K562 (cell line): Measurements from ENCODE around the gene HOXB3.

Source experiments
- NR2C1 ChIP-seq, 2 experiments: fragments of 450-650 bp; IDR thresholded peaks; 2 replicates each; pipeline ENCODE4 v1.6.1; 2017; ENCODE audit warnings: mild to moderate bottlenecking in 2 of 2, antibody characterized with exemption in 1 of 2, inconsistent platforms in 1 of 2, missing compliant biosample characterization in 1 of 2, missing genetic modification characterization in 1 of 2
- POLR2A ChIP-seq: fragments of 450-650 bp; conservative IDR thresholded peaks from 2 replicates; pipeline ENCODE4 v1.6.1; 2016
- RBFOX2 ChIP-seq: fragments of 200-400 bp; formaldehyde crosslinking; IDR thresholded peaks from 2 replicates; pipeline ENCODE4 v1.6.1; 2017; ENCODE audit warnings: low read depth, mild to moderate bottlenecking, low read length, moderate library complexity
- RFX5 ChIP-seq: IDR thresholded peaks from 2 replicates; pipeline ENCODE4 v1.6.1; 2011; ENCODE audit warnings: low read depth, mild to moderate bottlenecking, improper control_type of control experiment, low read length
- YBX1 ChIP-seq: fragments of 450-650 bp; IDR thresholded peaks from 2 replicates; pipeline ENCODE4 v1.7.1; 2016; ENCODE audit warnings: mild to moderate bottlenecking
- ZBED1 ChIP-seq: IDR thresholded peaks from 2 replicates; pipeline ENCODE4 v1.6.1; 2014

DNA sequence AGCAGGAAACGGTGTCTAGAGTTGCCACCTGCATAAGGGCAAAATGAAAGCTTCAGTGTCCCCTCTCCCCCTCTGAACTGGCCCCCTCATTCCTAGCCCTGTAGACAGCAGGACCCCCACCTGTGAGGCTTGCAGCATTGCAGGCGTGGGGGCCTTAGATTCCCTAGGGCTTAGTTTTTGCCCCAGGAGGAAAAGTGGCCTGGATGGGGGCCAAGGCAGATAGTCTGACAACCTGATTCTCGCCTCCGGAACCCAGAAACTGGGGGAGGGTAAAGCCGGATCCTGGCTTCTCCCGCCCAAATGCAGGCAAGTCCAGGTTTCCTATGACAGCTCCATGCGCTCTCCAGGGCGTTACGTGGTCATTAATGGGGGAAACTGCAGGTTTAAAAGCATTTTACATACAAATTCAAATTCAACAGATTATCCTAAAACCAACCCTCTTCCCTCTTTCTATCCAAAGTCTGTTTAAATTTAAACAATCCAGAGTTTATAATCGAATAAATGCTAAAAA, 15.4 kb upstream of the HOXB3 start:
- TF ChIP-seq RBFOX2 (no peak; the same call in 1 of the 2 replicates), POLR2A (no peak), NR2C1 (IDR thresholded peaks at IDR 0.05) (no peak), NR2C1 (tag; IDR thresholded peaks at IDR 0.05) (no peak), ZBED1 (no peak), YBX1 (no peak), RFX5 (no peak)
